Endothelial cell of umbilical vein (primary cell): Measurements from ENCODE around the gene RAB3GAP1. TPM values are rescaled to one million over a fixed set of nuclear protein-coding genes. Genes with fewer than 3 reads are reported as not detected.
"Not testable (repeated sequence)": the region's sequence is repeated elsewhere in the genome, so short reads cannot be mapped to it uniquely, and the experiment has no call there.

ENCODE experiments used
- BruUV-seq: library from RNA; stranded (reverse); fragments of 400-500 nt; replicated peaks from 2 replicates; lab custom pipeline; 2021; lab: Mats Ljungman, UMichigan
- CTCF ChIA-PET: fragments of 300-600, 350-600 bp; sonication (Branson Sonifier 250); formaldehyde crosslinking; loops from one replicate; lab custom pipeline; 2021; ENCODE audit warnings: antibody characterized with exemption, inconsistent platforms; lab: Charles Lee
- POLR2A ChIA-PET: fragments of 300-600, 350-600 bp; sonication (Branson Sonifier 250); formaldehyde crosslinking; loops from one replicate; lab custom pipeline; 2021; ENCODE audit warnings: antibody characterized with exemption, inconsistent platforms; lab: Charles Lee
- DNase-seq: peaks from one replicate; pipeline ENCODE4 v3.0.0-alpha.2; 2011; ENCODE audit warnings: low read depth, low spot score
- FAIRE-seq: peaks from 2 replicates; lab custom pipeline; 2011; peaks lifted over from hg19 to GRCh38; lab: Jason Lieb, UNC
- H2AFZ ChIP-seq: 2 replicates; pipeline ENCODE4 v1.6.0; 2012; ENCODE audit warnings: low read depth, low read length, control low read depth, inconsistent platforms
- H3K27ac ChIP-seq: 2 replicates; pipeline ENCODE4 v1.5.1; 2011; ENCODE audit warnings: low read depth, mild to moderate bottlenecking, control low read depth, low read length, moderate library complexity; ENCODE audit not compliant: insufficient read depth
- H3K27me3 ChIP-seq, 2 experiments: 2 replicates each; pipeline versions ENCODE4 v1.6.0 to v1.6.1; 2011; ENCODE audit warnings: low read length in 2 of 2, mixed read lengths in 1 of 2; ENCODE audit not compliant: control insufficient read depth in 2 of 2, insufficient read depth in 2 of 2
- H3K36me3 ChIP-seq, 2 experiments: 2 replicates in 1 of 2; 3 replicates in 1 of 2; pipeline ENCODE4 v1.5.1; 2011; ENCODE audit warnings: low read length in 2 of 2, mild to moderate bottlenecking in 1 of 2, moderate library complexity in 1 of 2; ENCODE audit not compliant: control insufficient read depth in 2 of 2, insufficient read depth in 2 of 2; ENCODE audit errors: extremely low read depth in 1 of 2
- H3K4me1 ChIP-seq: 3 replicates; pipeline ENCODE4 v1.5.1; 2011; ENCODE audit warnings: mild to moderate bottlenecking, low read length; ENCODE audit not compliant: control insufficient read depth, insufficient read depth; ENCODE audit errors: extremely low read depth
- H3K4me2 ChIP-seq: 2 replicates; pipeline ENCODE4 v1.6.1; 2011; ENCODE audit warnings: low read length, control low read depth, mixed read lengths; ENCODE audit not compliant: insufficient read depth
- H3K4me3 ChIP-seq, 3 experiments: fragments of 200-600 bp in 1 of 3; sonication (generic), shearing (Covaris generic) in 1 of 3; replicated peaks in 1 of 3; 2 replicates each; pipeline ENCODE4 v1.5.1; 2011 to 2016; ENCODE audit warnings: control low read depth in 3 of 3, low read length in 3 of 3, mild to moderate bottlenecking in 2 of 3, inconsistent platforms in 1 of 3, low read depth in 1 of 3, moderate library complexity in 1 of 3; ENCODE audit not compliant: insufficient read depth in 1 of 3
- H3K79me2 ChIP-seq: 2 replicates; pipeline ENCODE4 v1.6.0; 2012; ENCODE audit warnings: low read length, inconsistent platforms; ENCODE audit not compliant: control insufficient read depth, insufficient read depth
- H3K9ac ChIP-seq: replicated peaks from 2 replicates; pipeline ENCODE3; 2011; ENCODE audit warnings: low read length, control low read depth; ENCODE audit not compliant: insufficient read depth; ENCODE audit errors: extremely low read depth
- H3K9me1 ChIP-seq: replicated peaks from 3 replicates; pipeline ENCODE4 v1.6.0; 2011; ENCODE audit warnings: mild to moderate bottlenecking, low read length; ENCODE audit not compliant: control insufficient read depth, insufficient read depth; ENCODE audit errors: extremely low read depth
- H3K9me3 ChIP-seq: replicated peaks from 2 replicates; pipeline ENCODE4 v1.5.1; 2012; ENCODE audit warnings: low read length, inconsistent platforms; ENCODE audit not compliant: control insufficient read depth, insufficient read depth
- H4K20me1 ChIP-seq: replicated peaks from 2 replicates; pipeline ENCODE3; 2011; ENCODE audit warnings: mild to moderate bottlenecking, low read length; ENCODE audit not compliant: control insufficient read depth, insufficient read depth; ENCODE audit errors: extremely low read depth
- EZH2 ChIP-seq: IDR thresholded peaks from 2 replicates; pipeline ENCODE4 v1.6.1; 2012; ENCODE audit warnings: borderline replicate concordance, low read depth, mild to moderate bottlenecking, moderate library complexity, low read length, inconsistent platforms; ENCODE audit not compliant: severe bottlenecking
- FOS ChIP-seq: IDR thresholded peaks from 2 replicates; pipeline ENCODE4 v1.6.1; 2011; ENCODE audit warnings: mild to moderate bottlenecking, low read length, moderate library complexity, borderline replicate concordance; ENCODE audit not compliant: insufficient read depth
- GATA2 ChIP-seq: IDR thresholded peaks from 2 replicates; pipeline ENCODE4 v1.7.0; 2011; ENCODE audit warnings: low read depth, mild to moderate bottlenecking, moderate library complexity, mixed read lengths, low read length; ENCODE audit not compliant: insufficient read length, insufficient read depth
- JUN ChIP-seq: IDR thresholded peaks from 2 replicates; pipeline ENCODE4 v1.6.1; 2011; ENCODE audit warnings: borderline replicate concordance, low read depth; ENCODE audit not compliant: insufficient read length, insufficient read depth
- MYC ChIP-seq: IDR thresholded peaks from one replicate; pipeline ENCODE4 v1.6.1; 2011; ENCODE audit warnings: mild to moderate bottlenecking, low read depth, low read length
- POLR2A ChIP-seq: IDR thresholded peaks from 2 replicates; pipeline ENCODE4 v1.6.1; 2012; ENCODE audit warnings: low read depth, mild to moderate bottlenecking, control low read depth, low read length
- POLR2AphosphoS5 ChIP-seq: IDR thresholded peaks from 2 replicates; pipeline ENCODE4 v1.6.1; 2012; ENCODE audit warnings: low read depth, mild to moderate bottlenecking, control low read depth, low read length, moderate library complexity; ENCODE audit not compliant: insufficient read depth
- dilution Hi-C: fragments of 300-500 bp; cut with MboI; formaldehyde crosslinking; loops from one replicate; pipeline ENCODE4 v1.15.0; 2019; ENCODE audit warnings: low sequenced_read_pairs; ENCODE audit not compliant: extremely low pct_ligation_motif_present
- intact Hi-C: fragments of 100-400 bp; cut with micrococcal nuclease; formaldehyde crosslinking; loops from one replicate; pipeline ENCODE4 v1.10.0; 2022
- polyA plus RNA-seq, 4 experiments: library from polyadenylated mRNA; depleted of rRNA in 3 of 4; stranded (reverse) in 3 of 4; unstranded in 1 of 4; fragments of >200 nt; gene quantifications; 2 replicates each; pipeline versions ENCODE4 v1.2.1 to v1.2.3, GENCODE V29; 2011 to 2012; ENCODE audit warnings: missing spikeins in 1 of 4
- total RNA-seq: library from RNA; stranded (reverse); gene quantifications from 2 replicates; pipeline ENCODE4 v1.2.3, GENCODE V29; 2021
- TF ChIP-seq, protein P1 (sequence below), 2 donors: IDR thresholded peaks; 1 replicate in 1 of 2; 2 replicates in 1 of 2; pipeline ENCODE4 v1.5.1; 2011; ENCODE audit warnings: low read length in 2 of 2, mild to moderate bottlenecking in 2 of 2, moderate library complexity in 2 of 2, control low read depth in 1 of 2, inconsistent platforms in 1 of 2, low read depth in 1 of 2; ENCODE audit not compliant: insufficient read depth in 1 of 2; ENCODE audit errors: extremely low read depth in 1 of 2
- TF ChIP-seq, protein P2 (sequence below): IDR thresholded peaks from 2 replicates; pipeline ENCODE4 v1.6.1; 2011; ENCODE audit not compliant: insufficient read depth, insufficient read length

Gene RAB3GAP1
- total and polyA plus RNA-seq, 2 donors (not counting 3 experiments of a cell fraction or from before 2014, with no cell fraction given) = 14.9 to 39.5 TPM

DNA sequence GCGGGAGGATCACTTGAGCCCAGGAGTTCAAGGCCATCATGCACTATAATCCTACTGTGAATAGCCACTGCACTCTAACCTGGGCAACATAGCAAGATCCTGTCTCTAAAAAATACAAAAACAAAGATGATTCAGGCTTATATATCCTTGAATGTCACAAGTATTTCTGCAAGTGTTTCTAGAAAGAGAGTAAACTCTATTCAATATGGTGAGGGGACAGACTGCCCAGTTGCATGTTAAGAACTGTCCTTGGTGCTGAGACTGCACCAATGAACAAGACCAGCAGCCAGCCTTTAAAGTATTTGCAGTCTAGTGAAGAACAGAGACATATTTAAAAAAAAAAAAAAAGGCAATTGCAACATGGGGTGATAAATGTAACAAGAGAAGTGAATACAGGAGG, 21.3 kb upstream of the RAB3GAP1 start:
- Histone ChIP-seq H3K9ac (no peak overlapping the region), H3K27me3 (peaks cover 0 to 3% of the 10 kb centered on the region in 2 experiments), H3K9me1 (no peaks in the 10 kb centered on the region), H3K36me3 (no peaks in the 10 kb centered on the region), H3K4me1 (no peaks in the 10 kb centered on the region), H3K27ac (no peak overlapping the region), H3K4me3 (no peak overlapping the region), H3K9me3 (no peaks in the 10 kb centered on the region), H3K4me2 (no peak overlapping the region), H3K79me2 (no peaks in the 10 kb centered on the region), H2AFZ (no peak overlapping the region), H4K20me1 (no peaks in the 10 kb centered on the region)
- dilution Hi-C loops = no loop called here
- POLR2A ChIA-PET = no interaction called here
- intact Hi-C loops = no loop called here
- DNase-seq = peak; percentile 35
- no TSS peak for BruUV-seq
- CTCF ChIA-PET = interaction anchor here (0.9 to 1.1 kb wide), 2 partner anchors 14 to 1729 kb away, joined by 3 read pairs; no protein-coding TSS in a partner anchor
- TF ChIP-seq, protein P1, sequence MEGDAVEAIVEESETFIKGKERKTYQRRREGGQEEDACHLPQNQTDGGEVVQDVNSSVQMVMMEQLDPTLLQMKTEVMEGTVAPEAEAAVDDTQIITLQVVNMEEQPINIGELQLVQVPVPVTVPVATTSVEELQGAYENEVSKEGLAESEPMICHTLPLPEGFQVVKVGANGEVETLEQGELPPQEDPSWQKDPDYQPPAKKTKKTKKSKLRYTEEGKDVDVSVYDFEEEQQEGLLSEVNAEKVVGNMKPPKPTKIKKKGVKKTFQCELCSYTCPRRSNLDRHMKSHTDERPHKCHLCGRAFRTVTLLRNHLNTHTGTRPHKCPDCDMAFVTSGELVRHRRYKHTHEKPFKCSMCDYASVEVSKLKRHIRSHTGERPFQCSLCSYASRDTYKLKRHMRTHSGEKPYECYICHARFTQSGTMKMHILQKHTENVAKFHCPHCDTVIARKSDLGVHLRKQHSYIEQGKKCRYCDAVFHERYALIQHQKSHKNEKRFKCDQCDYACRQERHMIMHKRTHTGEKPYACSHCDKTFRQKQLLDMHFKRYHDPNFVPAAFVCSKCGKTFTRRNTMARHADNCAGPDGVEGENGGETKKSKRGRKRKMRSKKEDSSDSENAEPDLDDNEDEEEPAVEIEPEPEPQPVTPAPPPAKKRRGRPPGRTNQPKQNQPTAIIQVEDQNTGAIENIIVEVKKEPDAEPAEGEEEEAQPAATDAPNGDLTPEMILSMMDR (IDR thresholded peaks at IDR 0.05; ENCODE audit: extremely low read depth in 1 of 2, insufficient read depth in 1 of 2, low read depth in 1 of 2, low read length in 2 of 2) = no peak
- TF ChIP-seq POLR2AphosphoS5 (no peak), JUN (no peak), POLR2A (no peak), MYC (no peak), FOS (no peak), GATA2 (no peak), EZH2 (no peak)
- TF ChIP-seq, protein P2, sequence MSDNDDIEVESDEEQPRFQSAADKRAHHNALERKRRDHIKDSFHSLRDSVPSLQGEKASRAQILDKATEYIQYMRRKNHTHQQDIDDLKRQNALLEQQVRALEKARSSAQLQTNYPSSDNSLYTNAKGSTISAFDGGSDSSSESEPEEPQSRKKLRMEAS = no peak
- FAIRE-seq = peak; percentile 33

DNA sequence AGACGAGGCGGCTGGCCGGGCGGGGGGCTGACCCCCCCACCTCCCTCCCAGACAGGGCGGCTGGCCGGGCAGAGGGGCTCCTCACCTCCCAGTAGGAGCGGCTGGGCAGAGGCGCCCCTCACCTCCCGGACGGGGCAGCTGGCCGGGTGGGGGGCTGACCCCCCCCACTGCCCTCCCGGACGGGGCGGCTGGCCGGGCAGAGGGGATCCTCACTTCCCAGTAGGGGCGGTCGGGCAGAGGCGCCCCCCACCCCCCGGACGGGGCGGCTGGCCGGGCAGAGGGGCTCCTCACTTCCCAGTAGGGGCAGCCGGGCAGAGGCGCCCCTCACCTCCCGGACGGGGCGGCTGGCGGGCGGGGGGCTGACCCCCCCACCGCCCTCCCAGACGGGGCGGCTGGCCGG, 18.9 kb upstream of the RAB3GAP1 start:
- DNase-seq, dilution Hi-C loops, H3K9ac ChIP-seq, H3K27ac ChIP-seq, CTCF ChIA-PET, FAIRE-seq, H3K36me3 ChIP-seq, H3K4me3 ChIP-seq, H3K4me1 ChIP-seq, H3K9me1 ChIP-seq, intact Hi-C loops, H3K9me3 ChIP-seq, H3K4me2 ChIP-seq, H2AFZ ChIP-seq, H3K79me2 ChIP-seq, H4K20me1 ChIP-seq, H3K27me3 ChIP-seq, POLR2A ChIA-PET, BruUV-seq: not testable (repeated sequence)
